ENCODE results near the gene ATG14.

DNA sequence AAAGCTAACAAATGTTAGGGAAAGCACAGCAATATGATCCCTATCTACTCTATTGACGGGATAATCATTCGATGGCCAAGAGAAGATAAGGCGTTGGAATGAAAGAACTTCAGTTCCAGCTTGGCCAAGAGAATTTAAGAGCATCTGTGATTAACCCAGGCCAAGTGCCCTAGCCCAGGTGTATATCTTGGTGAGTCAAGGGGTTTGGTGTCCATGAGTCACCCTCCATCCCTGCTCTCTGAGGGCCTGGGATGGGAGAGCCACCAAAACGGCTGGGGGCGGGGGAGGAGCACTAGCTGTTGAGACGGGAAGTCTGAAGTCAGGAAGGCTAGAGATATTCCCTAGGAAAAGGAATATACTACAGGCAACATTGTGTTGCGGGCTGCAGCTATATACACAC, 15.8 kb upstream of the ATG14 start:
- TF ChIP-seq CTCF (IDR thresholded peaks at IDR 0.05) (no peak), POLR2A (IDR thresholded peaks at IDR 0.05) (no peak)
